GM15510 (cell line): ENCODE measurements around the gene LAYN.

ENCODE experiments used
- POLR2A ChIP-seq: IDR thresholded peaks from 3 replicates; pipeline ENCODE4 v1.6.1; 2011; ENCODE audit warnings: borderline replicate concordance; ENCODE audit not compliant: insufficient read length; ENCODE audit errors: extremely low read depth

LAYN gene

DNA sequence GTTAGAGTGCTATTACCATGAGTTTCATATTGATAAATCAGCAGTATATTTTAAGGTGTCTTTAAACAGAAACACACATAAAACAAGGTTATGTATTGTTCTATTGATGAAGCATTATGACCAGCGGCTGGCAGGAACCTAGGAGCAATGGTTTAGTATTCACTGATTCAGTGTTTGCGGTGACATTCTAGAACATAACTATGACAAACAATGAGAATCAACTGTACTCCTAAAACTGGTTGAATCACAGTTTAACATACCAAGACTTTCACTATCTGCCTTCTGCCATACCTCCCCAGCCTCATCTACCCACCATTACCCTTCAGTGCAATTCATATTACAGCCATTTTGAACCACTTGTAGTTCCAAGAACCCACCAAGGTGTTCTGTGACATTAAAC lies 17.2 kb upstream of the LAYN start:
- TF ChIP-seq POLR2A: no peak

DNA sequence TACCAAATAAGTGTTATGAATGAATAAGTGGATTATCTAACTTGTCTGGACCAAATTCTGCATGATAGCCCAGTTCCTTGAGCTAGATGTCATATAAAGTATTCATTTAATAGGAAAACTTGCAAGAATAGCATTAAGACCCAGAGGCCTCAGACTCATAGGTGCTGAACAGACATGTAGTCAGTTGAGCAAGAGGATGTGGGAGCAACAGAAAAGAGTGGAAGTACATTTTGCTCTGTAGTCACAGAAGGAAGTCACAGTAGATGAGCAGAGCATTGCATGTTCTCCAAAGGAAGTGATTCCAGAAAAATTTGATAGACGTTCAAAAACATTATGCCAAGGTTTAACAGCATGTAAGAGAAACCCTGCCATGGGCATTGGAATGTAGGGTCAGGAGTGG lies 16.5 kb upstream of the LAYN start:
- TF ChIP-seq POLR2A: no peak

DNA sequence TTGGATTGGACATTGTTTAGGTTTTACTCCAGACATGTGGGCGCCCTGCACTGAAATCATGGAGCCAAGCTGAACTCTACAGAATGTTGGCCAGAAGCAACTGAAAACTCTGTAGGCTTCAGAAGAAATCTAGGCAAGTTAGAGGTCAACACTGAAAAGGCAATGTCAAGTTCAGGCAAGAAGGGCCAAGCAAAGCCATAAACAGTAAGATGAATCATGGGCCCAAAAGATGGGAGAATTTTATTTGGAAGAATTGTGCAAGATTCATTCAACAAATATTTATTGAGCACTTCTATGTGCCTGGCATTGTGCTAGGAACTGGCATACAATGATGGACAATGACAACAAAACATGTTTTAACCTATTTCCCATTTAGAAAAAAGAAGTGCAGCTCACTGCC lies 15.1 kb upstream of the LAYN start:
- no peak for TF ChIP-seq POLR2A

DNA sequence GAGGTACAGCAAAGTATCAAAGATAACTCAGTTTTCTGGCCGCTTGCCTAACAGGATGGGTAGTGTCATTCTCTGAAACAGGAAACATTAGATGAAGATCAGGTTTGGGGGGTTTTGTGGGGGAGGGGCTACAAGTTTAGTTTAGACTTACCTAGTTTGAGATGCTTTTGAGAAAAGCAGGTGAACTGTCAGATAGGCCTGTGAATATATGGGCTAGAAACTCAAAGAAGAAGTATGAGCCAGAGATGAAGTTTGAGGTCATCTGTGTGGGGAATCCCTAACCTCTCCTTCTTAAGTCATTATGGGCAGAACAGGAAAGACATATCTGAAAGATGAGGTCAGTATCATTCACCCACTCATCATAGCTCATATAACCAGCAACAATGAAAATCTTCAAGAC lies 14.0 kb upstream of the LAYN start:
- TF ChIP-seq POLR2A: no peak

DNA sequence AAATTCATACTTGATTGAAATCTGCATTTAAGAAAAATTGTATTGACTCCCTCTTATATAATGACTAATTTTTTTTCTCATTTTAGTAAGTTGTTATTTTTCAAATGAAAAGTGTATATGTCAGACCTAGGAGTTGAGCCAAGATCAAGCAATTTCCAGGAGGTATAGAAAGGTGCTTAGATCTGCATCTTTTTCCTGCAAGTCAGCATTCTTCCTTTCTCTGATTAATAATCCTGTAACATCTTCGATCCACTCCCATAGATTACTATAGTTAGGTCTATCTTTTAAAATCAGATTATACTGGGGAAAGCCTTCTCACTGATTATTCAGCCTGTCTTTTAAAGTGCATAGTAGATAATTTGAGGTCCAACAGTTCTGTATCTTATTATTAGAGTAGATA lies 13.2 kb upstream of the LAYN start:
- no peak for TF ChIP-seq POLR2A

DNA sequence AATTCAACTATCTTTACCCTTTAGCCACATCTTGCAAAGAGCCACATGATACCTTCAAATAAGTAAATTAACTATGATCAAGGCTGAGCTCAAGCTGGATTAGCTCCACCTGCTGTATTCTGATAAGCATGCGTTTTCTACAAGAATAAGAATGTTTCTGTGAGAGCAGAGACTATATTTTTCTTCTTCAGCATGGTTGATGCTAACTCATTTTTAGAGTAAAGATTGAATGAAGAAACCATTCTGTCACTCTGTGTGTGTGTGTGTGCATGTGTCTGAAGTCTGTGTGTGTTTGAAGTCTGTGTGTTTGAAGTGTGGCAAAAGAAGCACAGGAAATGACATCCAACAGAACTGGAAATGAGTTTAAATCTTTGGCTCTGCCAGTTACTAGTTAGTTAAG lies 12.0 kb upstream of the LAYN start:
- no peak for TF ChIP-seq POLR2A

DNA sequence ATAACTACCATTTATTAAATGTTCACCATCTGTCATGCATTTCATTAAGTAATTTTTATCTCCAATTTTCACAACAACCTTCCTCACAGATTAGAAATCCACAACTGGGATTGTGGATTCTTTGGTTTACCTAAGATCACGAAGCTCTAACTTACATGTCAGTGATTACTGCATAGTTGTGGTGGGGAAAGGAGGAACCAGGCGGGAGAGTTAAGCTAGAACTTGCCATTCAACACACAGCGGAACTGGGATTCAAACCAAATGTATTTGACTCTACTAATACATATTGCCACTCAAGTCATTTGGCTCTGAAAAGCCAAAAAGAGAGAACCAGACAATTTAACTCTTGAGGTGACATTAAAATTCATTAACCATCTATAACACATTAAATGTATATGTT lies 10.4 kb upstream of the LAYN start:
- no peak for TF ChIP-seq POLR2A

DNA sequence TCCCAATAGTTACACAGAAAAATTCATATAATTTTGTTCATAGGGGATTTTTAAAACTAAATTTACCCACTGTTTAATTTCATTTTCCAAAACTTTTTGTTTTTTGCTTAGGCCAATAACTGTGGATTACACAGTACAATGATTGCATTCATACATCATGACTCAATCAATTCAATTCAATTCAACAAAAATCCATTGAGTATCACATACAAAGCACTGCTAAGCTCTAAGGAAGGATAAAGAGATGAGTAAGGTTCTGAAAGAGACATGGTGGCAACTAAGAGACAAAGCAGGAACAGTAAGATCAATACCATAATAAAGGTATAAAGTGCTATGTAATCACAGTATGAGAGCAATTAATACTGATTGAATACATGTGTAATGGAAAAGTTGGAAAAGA lies 9.4 kb upstream of the LAYN start:
- TF ChIP-seq POLR2A: no peak

DNA sequence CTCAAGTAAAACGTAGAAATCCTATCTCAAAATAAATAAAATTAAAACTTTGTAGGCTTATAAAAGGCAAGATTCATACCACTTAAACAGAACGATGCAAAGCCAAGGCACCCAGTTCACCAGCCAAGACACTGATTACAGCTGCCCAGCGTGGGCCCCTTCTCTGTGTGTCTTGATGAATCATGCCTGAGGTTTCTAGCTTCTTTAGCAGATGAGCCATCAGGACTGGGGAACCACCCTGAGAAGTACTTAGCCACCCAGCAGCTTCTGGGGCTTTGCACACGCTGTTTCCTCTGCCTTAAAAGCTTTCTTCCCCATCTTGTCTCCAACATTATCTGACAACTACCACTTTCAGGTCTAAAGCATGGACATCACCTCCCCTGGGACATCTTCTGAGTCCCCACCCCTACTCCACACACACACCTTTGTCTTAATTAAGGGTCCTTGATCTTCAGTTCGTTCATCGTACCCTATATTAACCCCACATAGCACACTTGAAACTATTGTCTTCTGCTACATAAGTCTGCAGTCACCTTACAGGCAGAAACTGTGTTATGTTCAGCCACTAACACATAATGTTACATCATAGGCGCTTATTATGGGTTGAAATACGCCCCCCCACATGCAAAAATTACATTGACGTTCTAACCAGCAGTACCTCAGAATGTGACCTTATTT lies 8.7 kb upstream of the LAYN start:
- TF ChIP-seq POLR2A: no peak

DNA sequence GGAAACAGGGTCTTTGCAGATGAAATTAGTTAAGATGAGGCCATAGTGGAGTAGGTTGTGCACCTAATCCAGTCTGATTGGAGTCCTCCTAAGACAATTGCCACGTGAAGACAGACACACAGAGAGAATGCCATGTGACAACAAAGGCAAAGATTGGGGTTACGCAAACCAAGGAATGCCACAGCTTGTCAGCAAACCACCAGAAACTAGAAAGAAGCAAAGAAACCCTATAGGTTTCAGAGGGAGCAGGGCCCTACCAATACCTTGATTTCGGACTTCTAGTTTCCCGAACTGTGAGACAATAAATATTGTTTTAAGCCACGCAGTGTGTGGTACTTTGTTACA lies 8.2 kb upstream of the LAYN start:
- no peak for TF ChIP-seq POLR2A

DNA sequence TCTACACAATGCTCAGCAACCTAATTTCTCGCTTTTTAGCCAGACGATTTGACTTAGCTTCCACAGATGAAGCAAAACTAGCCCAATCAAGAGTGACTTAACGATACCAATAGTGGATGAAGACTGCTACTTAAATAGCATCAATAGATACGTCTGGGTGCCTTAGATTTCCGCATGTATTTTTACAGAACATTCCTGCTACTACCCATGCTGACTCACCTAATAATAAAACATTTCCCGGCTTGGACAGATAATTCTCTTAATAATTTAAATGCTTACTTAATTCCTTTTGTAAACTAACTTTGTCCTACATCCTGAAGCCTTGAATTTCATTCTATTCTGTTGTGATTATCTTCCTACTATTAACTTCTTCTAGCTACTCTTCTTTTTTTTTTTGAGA lies 5.2 kb upstream of the LAYN start:
- TF ChIP-seq POLR2A: no peak

DNA sequence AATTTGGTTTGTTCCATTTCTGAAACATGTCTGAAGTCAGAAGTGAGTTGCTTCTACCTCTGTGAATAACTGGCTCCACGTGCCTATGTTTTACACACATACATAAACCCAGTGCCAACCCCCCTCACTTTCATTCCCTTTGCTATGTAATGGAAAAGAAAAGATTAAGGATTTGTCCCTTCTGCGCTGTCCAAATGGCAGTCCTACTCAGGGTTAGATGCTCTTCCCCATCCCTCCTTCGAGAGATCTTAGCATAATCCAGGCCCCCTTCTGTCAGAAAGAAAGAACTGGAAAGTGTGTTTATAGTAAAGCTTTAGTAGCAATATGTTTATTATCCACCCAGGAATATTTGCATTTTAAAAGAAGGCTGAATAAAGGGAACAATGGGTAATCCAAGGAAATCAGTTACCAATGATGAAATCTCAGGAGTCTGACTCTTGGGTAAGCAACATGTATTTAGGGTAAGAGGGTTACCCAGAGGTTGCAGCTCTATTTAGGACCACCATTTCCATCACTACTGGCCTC lies 3.1 kb upstream of the LAYN start:
- no peak for TF ChIP-seq POLR2A

DNA sequence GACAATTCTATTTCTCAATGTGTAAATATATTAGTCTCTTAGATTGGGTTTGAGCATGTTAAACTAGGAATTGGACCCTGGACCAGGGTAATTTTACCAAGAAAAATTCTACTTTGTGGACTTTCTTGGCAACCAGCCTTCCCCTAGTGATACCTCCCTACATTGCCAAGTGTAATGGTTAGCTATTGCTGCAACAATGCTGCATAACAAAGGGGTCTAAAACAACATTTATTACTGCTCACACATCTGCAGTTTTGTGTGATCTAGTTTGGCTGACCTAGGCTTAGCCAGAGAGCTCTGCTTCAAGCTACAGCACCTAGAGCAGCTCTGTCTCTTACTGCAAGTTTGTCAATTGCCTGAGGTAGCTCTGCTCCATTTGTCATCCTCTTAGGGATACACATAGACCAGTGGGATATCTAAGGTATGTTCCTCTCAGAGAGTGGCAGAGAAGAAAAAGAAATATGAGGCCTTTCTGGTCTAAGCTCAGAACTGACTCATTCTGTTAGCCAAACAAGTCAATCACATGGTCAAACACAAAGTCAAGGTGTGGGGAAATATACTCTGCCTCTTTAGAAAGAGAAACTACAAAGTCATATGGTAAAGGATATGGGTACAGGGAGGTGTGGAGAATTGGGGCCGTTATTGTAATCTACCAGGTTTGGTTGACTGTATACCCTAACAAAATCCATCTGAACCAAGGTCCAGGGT lies 2.0 kb upstream of the LAYN start:
- TF ChIP-seq POLR2A: no peak

DNA sequence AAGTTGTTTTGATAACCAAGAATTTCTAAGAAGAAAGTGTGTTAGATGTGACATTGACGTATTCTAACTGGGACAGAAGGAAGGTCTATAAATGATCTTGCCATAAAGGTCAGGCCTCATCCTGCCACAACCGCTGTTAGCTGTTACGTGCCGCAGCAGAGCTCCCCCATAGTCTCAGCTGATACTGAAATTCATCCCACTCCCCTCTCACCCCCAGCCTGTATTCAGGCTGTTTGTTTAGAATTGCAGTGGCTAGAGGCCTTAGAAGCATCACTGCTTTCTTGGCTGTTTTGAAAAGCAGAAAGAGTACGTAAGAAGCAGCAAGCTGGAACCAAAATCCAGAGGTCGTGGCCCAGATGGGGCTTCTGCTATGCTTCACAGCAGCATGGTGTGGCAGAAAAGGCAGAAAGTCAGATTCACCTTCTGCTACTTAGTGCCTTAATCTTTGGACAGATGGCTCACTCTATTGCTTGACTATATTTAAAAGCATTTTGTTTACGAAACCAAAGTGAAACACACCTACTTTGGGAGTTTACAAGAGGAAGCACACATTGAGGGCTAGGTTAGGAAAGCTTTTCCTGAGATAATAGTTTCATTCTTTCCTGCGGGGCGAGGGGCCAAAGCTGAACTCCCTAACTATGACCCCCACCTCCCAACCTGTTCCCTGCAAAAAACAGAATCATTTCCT lies 950 bp upstream of the LAYN start:
- no peak for TF ChIP-seq POLR2A

DNA sequence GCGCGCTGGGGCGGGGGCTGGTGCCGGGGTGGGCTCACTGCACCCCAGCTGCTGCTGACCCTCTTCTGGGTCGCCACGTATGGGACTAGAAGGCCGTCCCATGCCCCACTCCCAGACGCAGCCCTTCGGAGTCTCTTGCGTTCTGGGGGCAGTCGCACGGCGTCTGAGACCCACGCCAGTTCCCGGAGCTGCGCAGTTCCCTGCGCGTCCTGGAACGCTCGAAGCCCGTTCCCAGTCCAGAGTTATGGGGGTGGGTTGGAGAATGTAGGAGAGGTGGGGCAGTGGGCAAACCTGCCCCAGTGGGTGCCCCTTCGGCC lies 375 bp downstream of the LAYN start:
- no peak for TF ChIP-seq POLR2A
